Activated T-helper 1 cell treated with anti-CD3 and anti-CD28 coated beads, Interleukin-12 subunit alpha, Interleukin-12 subunit beta, Interleukin-2, Interleukin-4 antibody, amounts not matched to agents 30 ng/mL and 10 ng/mL and 1 ng/mL, durations not matched to agents 14 hours and 24 hours and 36 hours (primary cell): ENCODE results near the gene PTPRE. TPM values are rescaled to one million over a fixed set of nuclear protein-coding genes. Genes with fewer than 3 reads are reported as not detected.

ENCODE experiments used
- DNase-seq: peaks from one replicate; pipeline ENCODE4 v3.0.0; 2021; ENCODE audit warnings: low spot score
- H3K27ac Mint-ChIP-seq: one replicate; pipeline ENCODE4 v1.8.0; 2021; ENCODE audit warnings: mild to moderate bottlenecking, mixed read lengths
- H3K27me3 Mint-ChIP-seq: one replicate; pipeline ENCODE4 v1.8.0; 2022; ENCODE audit warnings: mild to moderate bottlenecking, moderate library complexity, mixed read lengths; ENCODE audit not compliant: insufficient read depth
- H3K36me3 Mint-ChIP-seq: one replicate; pipeline ENCODE4 v1.8.0; 2021; ENCODE audit warnings: low read depth, mixed read lengths
- H3K4me1 Mint-ChIP-seq: one replicate; pipeline ENCODE4 v1.8.0; 2021; ENCODE audit warnings: low read depth, mixed read lengths
- H3K4me3 Mint-ChIP-seq: one replicate; pipeline ENCODE4 v1.8.0; 2021; ENCODE audit warnings: mild to moderate bottlenecking, moderate library complexity, mixed read lengths
- H3K9me3 Mint-ChIP-seq: one replicate; pipeline ENCODE4 v1.8.0; 2021; ENCODE audit warnings: mixed read lengths
- intact Hi-C: fragments of 100-400 bp; cut with micrococcal nuclease; formaldehyde crosslinking; loops from one replicate; pipeline ENCODE4 v1.15.1; 2024
- total RNA-seq: library from RNA; stranded (reverse); gene quantifications from 2 replicates; pipeline ENCODE4 v1.2.3, GENCODE V29; 2022

PTPRE gene
- total RNA-seq, 1 donor from 2014 or later = 41.8 TPM

GRCh38 chr10:127945341-127945758 lies 38.4 kb downstream of the PTPRE start:
- intact Hi-C loops = no loop called here
- Mint-ChIP-seq H3K9me3 (no peaks in the 10 kb centered on the region), H3K4me3 (no peak overlapping the region), H3K36me3 (no peaks in the 10 kb centered on the region), H3K27ac (no peak overlapping the region), H3K27me3 (no peaks in the 10 kb centered on the region), H3K4me1 (peaks cover 12% of the 10 kb centered on the region)
- DNase-seq = no peak

GRCh38 chr10:127945948-127946711 lies 39.2 kb downstream of the PTPRE start:
- no peaks in the 10 kb centered on the region for H3K27me3 Mint-ChIP-seq
- no peak overlapping the region for H3K4me3 Mint-ChIP-seq
- no peaks in the 10 kb centered on the region for H3K36me3 Mint-ChIP-seq
- peaks cover 12% of the 10 kb centered on the region for H3K4me1 Mint-ChIP-seq
- intact Hi-C loops = no loop called here
- no peaks in the 10 kb centered on the region for H3K9me3 Mint-ChIP-seq
- no peak for DNase-seq
- no peak overlapping the region for H3K27ac Mint-ChIP-seq

- no peak for DNase-seq
These were observed 40.3 kb downstream of the PTPRE start for GRCh38 chr10:127947211-127947610.

GRCh38 chr10:127948791-127949190 lies 41.9 kb downstream of the PTPRE start:
- Mint-ChIP-seq H3K27me3 (no peaks in the 10 kb centered on the region), H3K27ac (no peak overlapping the region), H3K4me3 (no peak overlapping the region), H3K4me1 (peaks cover 12% of the 10 kb centered on the region), H3K9me3 (no peaks in the 10 kb centered on the region), H3K36me3 (no peaks in the 10 kb centered on the region)
- intact Hi-C loops = no loop called here
- no peak for DNase-seq

More at GRCh38 chr10:127947211-127947610, 40.3 kb downstream of the PTPRE start:
- Mint-ChIP-seq H3K27ac (no peak overlapping the region), H3K36me3 (no peaks in the 10 kb centered on the region), H3K4me1 (peaks cover 12% of the 10 kb centered on the region), H3K9me3 (no peaks in the 10 kb centered on the region), H3K27me3 (no peaks in the 10 kb centered on the region), H3K4me3 (no peak overlapping the region)
- intact Hi-C loops = no loop called here

GRCh38 chr10:127949831-127950230 lies 42.9 kb downstream of the PTPRE start:
- Mint-ChIP-seq H3K36me3 (no peaks in the 10 kb centered on the region), H3K4me3 (no peak overlapping the region), H3K4me1 (peaks cover 12% of the 10 kb centered on the region), H3K27ac (no peak overlapping the region), H3K9me3 (no peaks in the 10 kb centered on the region), H3K27me3 (no peaks in the 10 kb centered on the region)
- intact Hi-C loops = no loop called here
- no peak for DNase-seq

DNA sequence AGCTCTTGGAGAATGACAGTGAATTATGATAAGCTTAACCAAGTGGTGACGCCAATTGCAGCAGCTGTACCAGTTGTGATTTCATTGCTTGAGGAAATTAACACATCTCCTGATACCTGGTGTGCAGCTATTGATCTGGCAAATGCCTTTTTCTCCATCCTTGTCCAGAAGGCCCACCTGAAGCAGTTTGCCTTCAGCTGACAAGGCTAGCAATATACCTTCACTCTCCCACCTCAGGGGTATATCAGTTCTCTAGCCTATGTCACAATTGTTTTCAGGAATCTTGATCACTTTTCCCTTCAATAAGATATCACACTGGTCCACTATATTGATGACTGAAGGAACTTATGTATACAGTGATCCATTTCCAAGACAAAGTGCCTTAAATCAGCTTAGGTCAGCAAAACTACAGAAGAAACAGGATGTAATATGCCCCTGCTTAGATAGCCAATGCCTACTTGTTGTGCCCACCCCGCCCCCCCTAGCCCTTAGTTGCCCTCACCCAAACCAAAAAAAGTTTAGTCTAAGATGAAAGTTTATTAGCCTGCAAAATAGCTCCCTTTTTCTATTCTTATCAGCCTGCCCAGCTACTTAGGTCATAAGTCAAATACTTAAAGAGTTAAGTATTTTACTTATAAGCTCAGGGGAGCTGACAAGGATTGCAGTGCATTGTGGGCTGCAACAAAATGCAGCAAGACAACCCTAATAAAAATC lies 45.1 kb downstream of the PTPRE start:
- no peaks in the 10 kb centered on the region for H3K9me3 Mint-ChIP-seq
- H3K27ac Mint-ChIP-seq = no peak overlapping the region
- H3K36me3 Mint-ChIP-seq = no peaks in the 10 kb centered on the region
- H3K27me3 Mint-ChIP-seq = peaks cover 10% of the 10 kb centered on the region
- no peak for DNase-seq
- H3K4me1 Mint-ChIP-seq = no peaks in the 10 kb centered on the region
- intact Hi-C loops = no loop called here
- no peak overlapping the region for H3K4me3 Mint-ChIP-seq

DNA sequence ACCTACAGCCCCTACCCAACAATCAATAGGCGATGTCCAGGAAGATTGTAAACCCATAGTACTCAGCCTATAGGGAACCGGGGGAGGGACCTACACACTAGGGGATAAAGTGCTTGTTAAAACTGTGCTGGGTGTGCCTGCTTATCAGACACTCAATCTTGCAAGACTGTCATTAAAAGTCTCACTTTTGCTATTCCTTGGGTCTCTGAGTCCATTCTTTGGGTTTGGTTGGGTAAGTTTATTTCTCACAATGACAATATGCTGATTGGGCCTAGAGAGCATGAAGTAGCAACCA lies 45.6 kb downstream of the PTPRE start:
- intact Hi-C loops = no loop called here

DNA sequence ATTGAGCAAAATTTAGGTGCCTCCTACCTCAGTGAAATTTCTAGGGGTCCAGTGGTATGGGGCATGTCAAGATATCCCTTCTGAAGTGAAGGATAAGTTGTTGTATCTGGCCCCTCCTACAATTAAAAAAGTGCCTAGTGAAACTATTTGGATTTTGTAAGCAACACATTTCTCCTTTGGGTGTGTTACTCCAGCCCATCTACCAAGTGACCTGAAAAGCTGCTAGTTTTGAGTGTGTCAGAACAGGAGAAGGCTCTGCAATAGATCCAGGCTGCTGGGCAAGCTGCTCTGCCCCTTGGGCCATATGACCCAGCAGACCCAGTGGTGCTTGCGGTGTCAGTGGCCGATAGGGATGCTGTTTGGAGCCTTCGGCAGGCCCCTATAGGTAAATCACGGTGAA lies 46.0 kb downstream of the PTPRE start:
- no peak for DNase-seq
- H3K4me1 Mint-ChIP-seq = no peaks in the 10 kb centered on the region
- H3K27me3 Mint-ChIP-seq = peaks cover 10% of the 10 kb centered on the region
- intact Hi-C loops = no loop called here
- no peaks in the 10 kb centered on the region for H3K36me3 Mint-ChIP-seq
- no peak overlapping the region for H3K27ac Mint-ChIP-seq
- no peak overlapping the region for H3K4me3 Mint-ChIP-seq
- H3K9me3 Mint-ChIP-seq = no peaks in the 10 kb centered on the region

More for the DNA sequence above, 45.6 kb downstream of the PTPRE start:
- DNase-seq = no peak
- Mint-ChIP-seq H3K4me3 (no peak overlapping the region), H3K27ac (no peak overlapping the region), H3K4me1 (no peaks in the 10 kb centered on the region), H3K27me3 (peaks cover 10% of the 10 kb centered on the region), H3K9me3 (no peaks in the 10 kb centered on the region), H3K36me3 (no peaks in the 10 kb centered on the region)

GRCh38 chr10:127953876-127954275 lies 47.0 kb downstream of the PTPRE start:
- H3K9me3 Mint-ChIP-seq = no peaks in the 10 kb centered on the region
- intact Hi-C loops = no loop called here
- no peaks in the 10 kb centered on the region for H3K36me3 Mint-ChIP-seq
- DNase-seq = no peak
- no peak overlapping the region for H3K27ac Mint-ChIP-seq
- no peaks in the 10 kb centered on the region for H3K4me1 Mint-ChIP-seq
- no peak overlapping the region for H3K4me3 Mint-ChIP-seq
- H3K27me3 Mint-ChIP-seq = peaks cover 14% of the 10 kb centered on the region

DNA sequence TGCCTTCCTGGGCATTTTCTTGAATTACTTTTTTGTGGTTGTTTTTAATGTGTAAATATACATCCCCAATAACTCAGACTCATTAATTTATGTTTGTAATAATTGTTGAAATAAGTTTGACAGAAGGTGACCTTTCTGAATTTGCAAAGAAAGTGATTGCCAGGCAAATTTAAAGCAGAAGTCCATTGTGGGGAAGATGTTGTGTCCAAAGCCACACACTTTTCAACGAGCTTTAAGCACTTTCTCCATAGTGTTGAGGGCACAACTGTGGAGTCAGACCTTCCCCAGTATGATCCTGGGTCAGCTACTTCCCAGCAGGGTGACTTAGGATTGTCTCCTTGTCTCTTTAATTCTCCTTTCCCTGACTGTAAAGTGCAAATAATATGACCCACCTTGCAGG lies 52.5 kb downstream of the PTPRE start:
- Mint-ChIP-seq H3K9me3 (no peaks in the 10 kb centered on the region), H3K4me3 (no peak overlapping the region), H3K4me1 (no peaks in the 10 kb centered on the region), H3K27me3 (peaks cover 14% of the 10 kb centered on the region), H3K36me3 (no peaks in the 10 kb centered on the region), H3K27ac (no peak overlapping the region)
- intact Hi-C loops = no loop called here
- DNase-seq = no peak

- intact Hi-C loops = no loop called here
- Mint-ChIP-seq H3K4me1 (no peaks in the 10 kb centered on the region), H3K27ac (no peak overlapping the region), H3K27me3 (peaks cover 11% of the 10 kb centered on the region), H3K4me3 (no peak overlapping the region), H3K9me3 (no peaks in the 10 kb centered on the region), H3K36me3 (no peaks in the 10 kb centered on the region)
- DNase-seq = no peak
These were observed 54.2 kb downstream of the PTPRE start for GRCh38 chr10:127961071-127961470.

- Mint-ChIP-seq H3K27ac (no peak overlapping the region), H3K27me3 (peaks cover 5% of the 10 kb centered on the region), H3K4me1 (no peaks in the 10 kb centered on the region), H3K36me3 (no peaks in the 10 kb centered on the region), H3K9me3 (no peaks in the 10 kb centered on the region), H3K4me3 (no peak overlapping the region)
- intact Hi-C loops = no loop called here
- no peak for DNase-seq
These were observed 55.3 kb downstream of the PTPRE start for GRCh38 chr10:127962205-127962604.

DNA sequence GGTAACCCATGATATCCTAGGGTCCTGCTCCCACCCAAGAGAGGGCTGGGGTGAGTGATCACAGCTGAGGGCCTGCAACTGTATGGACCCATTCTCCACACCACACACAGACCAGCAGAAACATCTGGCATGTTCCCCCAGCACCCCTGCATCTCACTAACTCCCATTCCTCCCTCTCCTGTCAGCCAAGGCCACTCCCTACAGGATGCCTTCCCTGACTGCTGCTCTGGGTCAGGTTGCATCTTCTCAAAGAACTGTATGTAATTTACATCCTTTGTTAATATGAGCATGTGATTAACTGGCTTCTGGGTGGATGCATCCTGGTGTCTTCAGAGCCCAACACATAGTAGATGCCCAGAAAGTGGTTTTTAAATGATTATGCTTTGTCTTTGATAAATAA lies 56.2 kb downstream of the PTPRE start:
- no peak overlapping the region for H3K27ac Mint-ChIP-seq
- DNase-seq = no peak
- H3K4me1 Mint-ChIP-seq = no peaks in the 10 kb centered on the region
- no peaks in the 10 kb centered on the region for H3K36me3 Mint-ChIP-seq
- intact Hi-C loops = no loop called here
- peaks cover 4% of the 10 kb centered on the region for H3K27me3 Mint-ChIP-seq
- H3K9me3 Mint-ChIP-seq = no peaks in the 10 kb centered on the region
- H3K4me3 Mint-ChIP-seq = no peak overlapping the region
